ENCODE results near the gene CCDC122. TPM values are rescaled to one million over a fixed set of nuclear protein-coding genes. Genes with fewer than 3 reads are reported as not detected.

CCDC122 gene
- total and polyA plus RNA-seq, 2 donors (not counting 3 experiments of a cell fraction or from before 2014, with no cell fraction given): 0.57 to 7.5 TPM

DNA sequence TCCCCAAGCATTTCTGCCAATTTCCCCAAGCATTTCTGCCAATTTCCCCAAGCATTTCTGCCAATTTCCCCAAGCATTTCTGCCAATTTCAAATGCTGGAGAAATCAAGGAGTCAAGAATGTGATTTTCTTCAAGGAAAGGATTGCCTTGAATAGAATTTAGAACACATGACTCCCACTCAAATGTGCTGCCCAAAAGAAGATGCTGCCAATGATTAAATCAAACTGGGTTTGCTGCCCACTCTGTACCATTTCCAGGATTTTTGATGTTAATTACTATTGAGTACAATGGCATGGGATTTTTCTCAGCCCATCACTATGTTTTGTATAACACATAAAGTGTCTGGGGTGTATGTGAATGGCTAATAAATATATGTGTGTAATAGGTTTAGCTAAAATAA lies 70.9 kb downstream of the CCDC122 start:
- H3K9me3 ChIP-seq (replicated peaks; ENCODE audit: control insufficient read depth, insufficient read depth, low read length): no peaks in the 10 kb centered on the region
- H3K79me2 ChIP-seq (ENCODE audit: control insufficient read depth, insufficient read depth, low read length): no peaks in the 10 kb centered on the region
- H3K4me3 ChIP-seq (replicated peaks in 1 of 3; ENCODE audit: insufficient read depth in 1 of 3, low read depth in 1 of 3, low read length in 3 of 3): no peak overlapping the region
- POLR2A ChIA-PET: no interaction called here
- intact Hi-C loops (cut with micrococcal nuclease): loop anchor here (5.0 kb wide), 2 partner anchors 39 to 64 kb away; no protein-coding TSS in a partner anchor
- no peak for DNase-seq (ENCODE audit: low read depth, low spot score)
- no peaks in the 10 kb centered on the region for H4K20me1 ChIP-seq (replicated peaks; ENCODE audit: control insufficient read depth, extremely low read depth, insufficient read depth, low read length)
- H3K4me1 ChIP-seq (ENCODE audit: control insufficient read depth, extremely low read depth, insufficient read depth, low read length): peaks cover 7% of the 10 kb centered on the region
- no TSS peak for BruUV-seq (replicated peaks)
- H3K27me3 ChIP-seq (ENCODE audit: control insufficient read depth in 2 of 2, insufficient read depth in 2 of 2, low read length in 2 of 2): no peaks in the 10 kb centered on the region
- H3K9me1 ChIP-seq (replicated peaks; ENCODE audit: control insufficient read depth, extremely low read depth, insufficient read depth, low read length): no peaks in the 10 kb centered on the region
- CTCF ChIA-PET: no interaction called here
- no peak overlapping the region for H3K4me2 ChIP-seq (ENCODE audit: insufficient read depth, low read length)
- no peaks in the 10 kb centered on the region for H3K36me3 ChIP-seq (ENCODE audit: control insufficient read depth in 2 of 2, extremely low read depth in 1 of 2, insufficient read depth in 2 of 2, low read length in 2 of 2)
- FAIRE-seq: no peak
- H3K27ac ChIP-seq (ENCODE audit: insufficient read depth, low read depth, low read length): no peak overlapping the region
- no peak for TF ChIP-seq POLR2A (IDR thresholded peaks at IDR 0.05; ENCODE audit: low read depth, low read length)
- no peak for TF ChIP-seq GATA2 (IDR thresholded peaks at IDR 0.05; ENCODE audit: insufficient read depth, insufficient read length, low read depth, low read length)
- TF ChIP-seq MAX (IDR thresholded peaks at IDR 0.05; ENCODE audit: insufficient read depth, insufficient read length): no peak
- no peak for TF ChIP-seq CTCF (IDR thresholded peaks at IDR 0.05; ENCODE audit: extremely low read depth in 1 of 2, insufficient read depth in 1 of 2, low read depth in 1 of 2, low read length in 2 of 2)
- no peak for TF ChIP-seq FOS (IDR thresholded peaks at IDR 0.05; ENCODE audit: borderline replicate concordance, insufficient read depth, low read length)
- TF ChIP-seq POLR2AphosphoS5 (IDR thresholded peaks at IDR 0.05; ENCODE audit: insufficient read depth, low read depth, low read length): no peak
- no peak for TF ChIP-seq EZH2 (IDR thresholded peaks at IDR 0.05; ENCODE audit: borderline replicate concordance, low read depth, low read length, severe bottlenecking)
- TF ChIP-seq JUN (IDR thresholded peaks at IDR 0.05; ENCODE audit: borderline replicate concordance, insufficient read depth, insufficient read length, low read depth): no peak
- no peak for TF ChIP-seq MYC (IDR thresholded peaks at IDR 0.05; ENCODE audit: low read depth, low read length)
- no peak overlapping the region for H3K9ac ChIP-seq (replicated peaks; ENCODE audit: extremely low read depth, insufficient read depth, low read length)
- no peak overlapping the region for H2AFZ ChIP-seq (ENCODE audit: low read depth, low read length)
- dilution Hi-C loops (cut with MboI; ENCODE audit: extremely low pct_ligation_motif_present, low sequenced_read_pairs): no loop called here

All from endothelial cell of umbilical vein (primary cell).